GM18507 (cell line): ENCODE measurements around the gene TMEM252.

Experiments
- DNase-seq: peaks from one replicate; pipeline ENCODE4 v3.0.0; 2011; ENCODE audit warnings: low read depth; ENCODE audit not compliant: insufficient read length; ENCODE audit errors: extremely low spot score
- FAIRE-seq: peaks from 2 replicates; lab custom pipeline; 2011; peaks lifted over from hg19 to GRCh38; lab: Jason Lieb, UNC

TMEM252 gene, protein sequence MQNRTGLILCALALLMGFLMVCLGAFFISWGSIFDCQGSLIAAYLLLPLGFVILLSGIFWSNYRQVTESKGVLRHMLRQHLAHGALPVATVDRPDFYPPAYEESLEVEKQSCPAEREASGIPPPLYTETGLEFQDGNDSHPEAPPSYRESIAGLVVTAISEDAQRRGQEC

DNA sequence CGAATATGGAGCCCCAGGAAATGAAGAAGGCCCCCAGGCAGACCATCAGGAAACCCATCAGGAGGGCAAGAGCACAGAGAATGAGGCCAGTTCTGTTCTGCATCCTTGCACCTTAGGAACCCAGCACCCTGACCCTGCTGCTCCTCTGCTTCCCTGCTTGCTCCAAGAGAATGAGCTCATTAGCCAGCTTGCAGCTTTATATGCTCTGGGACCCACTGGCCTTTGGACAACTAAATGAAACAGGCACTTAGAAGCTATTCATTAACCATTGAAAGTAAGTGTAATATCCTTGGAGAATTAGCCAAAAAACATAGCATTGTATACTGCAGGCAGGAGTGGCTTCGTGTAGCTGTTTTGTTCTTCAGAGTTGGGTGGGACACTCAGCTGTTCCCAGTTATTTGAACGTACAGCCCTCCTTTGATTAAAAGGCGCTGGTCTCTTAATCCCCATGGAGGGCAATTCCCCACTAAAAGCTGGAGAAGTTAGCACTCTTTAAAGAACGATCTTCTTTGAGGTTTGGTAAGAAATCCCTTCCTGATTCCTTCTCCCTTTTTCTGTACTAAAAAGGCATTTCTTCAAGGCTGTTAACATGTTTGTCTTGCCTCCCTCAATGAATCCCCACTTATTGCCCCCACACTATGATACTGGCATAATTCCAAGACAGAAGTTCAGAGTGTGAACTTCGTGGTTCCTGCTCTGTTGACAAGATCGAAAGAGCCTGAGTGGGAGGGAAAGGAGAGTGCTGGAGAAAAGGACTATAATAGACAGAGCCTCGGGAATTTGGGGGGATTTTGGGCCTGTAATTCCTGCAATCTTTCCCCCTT is at the start of gene TMEM252:
Gene TMEM252 (minus strand): TSS at position 172 of the 824 bp plus-strand sequence. CDS start 69 bp downstream, at position 103.
- FAIRE-seq, result no peak
- no peak for DNase-seq

DNA sequence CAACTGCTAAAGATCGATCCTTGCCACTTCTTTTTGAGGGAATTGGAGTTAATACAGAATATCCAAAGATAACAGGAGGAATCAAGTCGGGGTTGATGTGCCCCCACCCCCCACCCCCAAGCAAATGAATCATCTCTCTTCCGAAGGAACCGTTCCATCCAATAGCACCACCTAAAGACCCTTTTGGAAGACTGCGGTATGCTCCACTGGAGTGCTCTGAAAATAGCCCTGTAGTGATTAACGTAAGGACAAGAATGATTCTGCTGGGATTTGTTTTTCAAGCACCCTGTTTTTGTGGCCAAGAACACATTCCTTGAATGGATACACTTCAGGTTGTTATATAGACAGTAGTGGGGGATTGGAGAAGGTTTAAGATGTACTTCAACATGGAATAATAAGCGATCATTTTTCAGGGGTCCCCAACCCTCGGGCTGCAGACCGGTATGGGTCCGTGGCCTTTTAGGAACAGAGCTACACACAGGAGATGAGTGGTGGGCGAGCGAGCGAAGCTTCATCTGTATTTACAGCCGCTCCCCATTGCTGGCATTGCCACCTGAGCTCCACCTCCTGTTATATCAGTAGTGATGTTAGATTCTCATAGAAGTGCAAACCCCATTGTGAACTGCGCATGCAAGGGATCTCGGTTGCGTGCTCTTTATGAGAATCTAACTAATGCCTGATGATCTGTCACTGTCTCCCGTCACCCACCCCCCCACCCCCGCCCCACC is 44.5 kb upstream of the TMEM252 start:
- no peak for FAIRE-seq

DNA sequence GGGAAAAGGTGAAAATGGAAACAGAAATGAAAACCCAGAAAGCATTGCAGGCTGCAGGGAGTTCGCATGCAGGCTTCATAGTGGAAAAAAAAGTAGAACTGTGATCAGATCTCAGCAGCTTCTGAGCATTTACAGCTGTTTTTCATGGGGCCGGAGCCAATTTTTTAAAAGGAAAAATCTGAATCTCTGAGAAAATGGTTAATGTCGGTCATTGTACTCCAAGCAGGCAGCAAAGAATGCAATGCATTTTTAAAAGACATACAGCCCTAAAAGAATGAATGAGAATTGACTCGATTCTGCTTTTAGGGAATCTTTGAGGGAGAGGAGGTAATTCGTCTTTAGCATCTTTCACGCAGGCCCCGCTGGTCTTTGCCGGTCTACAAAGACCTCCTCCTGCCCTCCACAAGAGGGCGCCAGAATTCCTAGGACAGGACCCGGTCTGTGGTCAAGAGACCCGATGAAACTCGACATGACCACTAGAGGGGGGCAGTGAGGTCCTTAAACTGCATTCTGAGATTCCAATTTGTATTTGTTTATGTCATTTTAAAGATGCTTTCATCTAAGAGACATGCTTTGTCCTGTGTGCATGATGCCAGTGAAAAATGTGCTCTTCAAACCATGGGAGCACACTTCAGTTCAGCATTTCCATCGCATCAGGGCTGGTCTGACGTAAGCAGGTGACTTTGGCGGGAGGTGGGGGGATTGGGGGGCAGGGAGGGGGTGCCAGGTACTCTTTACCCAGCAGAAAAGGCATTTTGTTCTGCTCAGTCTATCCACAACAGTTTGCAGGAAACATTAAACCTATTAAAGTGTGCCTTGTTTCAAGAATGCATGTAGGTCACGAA is 43.7 kb upstream of the TMEM252 start:
- peak; percentile 55 for DNase-seq
- FAIRE-seq, result peak; percentile 94

More for the DNA sequence above, 44.5 kb upstream of the TMEM252 start:
- DNase-seq, result no peak

DNA sequence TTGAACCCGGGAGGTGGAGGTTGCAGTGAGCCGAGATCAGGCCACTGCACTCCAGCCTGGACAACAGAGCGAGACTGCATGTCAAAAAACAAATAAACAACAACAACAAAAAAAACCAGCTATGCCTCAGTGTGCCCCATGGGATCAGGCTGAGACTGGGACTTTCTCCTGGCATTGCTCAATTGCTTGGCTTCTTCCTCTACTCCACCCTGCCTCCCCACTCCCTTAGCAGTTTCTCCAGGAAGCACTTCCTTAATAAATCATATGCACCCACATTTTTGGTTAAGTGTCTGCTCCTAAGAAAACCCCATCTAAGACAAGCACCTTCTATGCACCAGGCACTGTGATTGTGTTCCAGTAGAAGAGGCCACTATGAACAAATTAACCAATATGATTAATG is 41.0 kb upstream of the TMEM252 start:
- DNase-seq, result no peak
- no peak for FAIRE-seq

DNA sequence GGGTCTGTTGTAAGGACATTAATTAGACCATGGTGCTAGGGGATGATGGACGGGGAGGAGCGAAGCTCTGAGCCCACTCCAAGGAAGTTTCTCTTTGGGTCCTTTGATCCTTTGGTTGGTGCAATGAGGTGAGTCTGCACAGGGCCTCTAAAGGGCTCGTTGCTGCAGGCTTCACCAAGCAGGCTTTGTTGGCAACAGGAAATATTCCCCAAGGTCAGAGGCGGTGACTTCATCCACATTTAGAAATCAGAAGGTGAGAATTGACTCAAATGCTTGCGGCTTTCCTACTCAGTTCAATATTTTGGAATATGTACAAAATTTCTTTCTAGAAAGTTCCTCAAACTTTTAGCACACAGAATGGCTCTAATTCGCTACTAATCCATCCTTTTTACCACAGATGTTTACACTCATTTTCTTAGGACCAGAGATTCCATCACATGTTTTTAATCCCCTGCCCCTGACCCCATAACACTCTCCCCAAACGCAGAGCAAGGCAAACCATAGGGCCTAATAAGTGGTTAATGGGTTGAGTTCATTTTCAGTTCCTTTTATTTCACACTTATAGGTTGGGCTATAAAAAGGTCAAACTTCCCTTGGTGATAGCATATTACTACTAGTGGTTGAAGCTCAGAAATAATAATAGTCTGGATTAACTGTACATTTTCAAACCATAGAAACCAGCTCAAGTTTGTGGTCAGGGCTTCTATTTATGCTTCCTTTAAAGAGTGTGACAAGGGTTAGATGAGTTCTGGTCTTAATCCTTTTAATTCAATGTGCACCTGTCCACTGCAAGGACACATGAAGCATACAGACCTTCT is 37.3 kb upstream of the TMEM252 start:
- peak; percentile 87 for FAIRE-seq
- peak; percentile 17 for DNase-seq

DNA sequence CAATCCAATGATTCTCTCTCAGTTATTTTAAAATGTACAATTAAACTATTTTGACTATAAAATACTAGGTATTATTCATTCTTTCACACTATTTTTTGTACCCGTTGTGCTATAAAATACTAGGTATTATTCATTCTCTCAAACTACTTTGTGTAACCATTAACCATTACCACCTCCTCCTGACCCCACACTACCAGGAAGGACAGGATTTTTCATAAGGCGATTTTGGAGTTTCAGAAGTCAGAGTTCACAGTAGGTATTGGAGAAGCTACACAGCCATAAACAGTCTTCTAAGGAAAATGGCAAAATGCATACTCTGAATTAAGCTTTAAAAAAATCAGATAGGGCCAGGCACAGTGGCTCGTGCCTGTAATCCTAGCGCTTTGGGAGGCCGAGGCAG is 35.1 kb upstream of the TMEM252 start:
- DNase-seq (no peak), FAIRE-seq (no peak)

DNA sequence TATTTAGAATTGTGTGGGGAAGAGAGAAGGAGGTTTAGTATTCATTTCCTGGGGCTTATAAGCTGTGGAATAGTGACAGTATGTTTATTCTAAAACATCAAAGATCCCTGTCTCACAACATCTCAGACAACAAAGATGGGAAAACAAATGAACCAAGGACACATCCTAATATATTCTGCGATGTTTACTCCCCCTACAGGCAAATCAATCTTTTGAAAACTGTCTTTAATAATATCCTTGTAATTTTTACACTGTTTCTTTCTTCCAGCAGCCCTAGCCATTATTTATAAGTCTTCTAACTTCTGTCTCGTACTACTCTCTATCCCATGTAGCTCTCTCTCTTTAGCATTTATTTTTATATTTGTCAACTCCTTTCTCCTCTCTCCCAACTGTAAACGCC is 33.5 kb upstream of the TMEM252 start:
- no peak for FAIRE-seq
- DNase-seq, result no peak

DNA sequence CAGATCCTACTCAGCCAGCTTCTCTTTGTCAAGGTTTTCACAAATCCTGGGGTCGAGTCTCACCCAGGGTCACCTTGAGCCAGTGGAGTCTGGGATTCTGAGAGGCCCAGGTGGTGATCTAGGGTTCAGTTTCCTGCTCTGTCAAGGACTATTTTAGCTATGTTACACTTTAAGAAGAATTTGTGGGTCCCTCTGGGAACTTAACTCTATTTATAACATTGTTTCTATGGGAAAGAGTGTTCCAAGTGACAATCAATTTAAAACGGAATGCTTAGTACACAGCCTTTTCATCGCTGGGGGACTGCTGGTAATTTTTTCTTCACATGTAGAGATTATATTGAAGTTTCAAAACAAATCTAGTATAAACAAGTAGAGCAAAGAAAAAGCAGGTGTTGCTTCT is 26.9 kb upstream of the TMEM252 start:
- no peak for DNase-seq
- no peak for FAIRE-seq

DNA sequence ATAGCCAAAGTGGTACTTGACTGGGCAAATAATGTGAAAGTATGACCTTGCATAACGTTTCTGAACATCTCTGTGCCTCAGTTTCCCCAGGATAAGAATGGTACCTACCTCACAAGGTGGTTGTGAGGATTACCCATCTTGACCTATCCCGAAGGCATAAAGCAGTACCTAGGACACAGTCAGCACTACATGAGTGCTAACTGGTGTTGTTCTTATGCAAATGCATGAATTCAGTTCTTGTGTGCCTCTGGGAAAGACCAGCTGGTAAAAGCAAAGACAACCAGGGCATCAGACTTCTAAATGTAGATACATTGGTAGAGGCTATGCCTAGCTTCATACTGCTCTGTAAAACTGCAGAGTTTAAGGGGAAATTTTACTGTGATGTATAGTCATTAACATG is 21.8 kb upstream of the TMEM252 start:
- DNase-seq (no peak), FAIRE-seq (no peak)

DNA sequence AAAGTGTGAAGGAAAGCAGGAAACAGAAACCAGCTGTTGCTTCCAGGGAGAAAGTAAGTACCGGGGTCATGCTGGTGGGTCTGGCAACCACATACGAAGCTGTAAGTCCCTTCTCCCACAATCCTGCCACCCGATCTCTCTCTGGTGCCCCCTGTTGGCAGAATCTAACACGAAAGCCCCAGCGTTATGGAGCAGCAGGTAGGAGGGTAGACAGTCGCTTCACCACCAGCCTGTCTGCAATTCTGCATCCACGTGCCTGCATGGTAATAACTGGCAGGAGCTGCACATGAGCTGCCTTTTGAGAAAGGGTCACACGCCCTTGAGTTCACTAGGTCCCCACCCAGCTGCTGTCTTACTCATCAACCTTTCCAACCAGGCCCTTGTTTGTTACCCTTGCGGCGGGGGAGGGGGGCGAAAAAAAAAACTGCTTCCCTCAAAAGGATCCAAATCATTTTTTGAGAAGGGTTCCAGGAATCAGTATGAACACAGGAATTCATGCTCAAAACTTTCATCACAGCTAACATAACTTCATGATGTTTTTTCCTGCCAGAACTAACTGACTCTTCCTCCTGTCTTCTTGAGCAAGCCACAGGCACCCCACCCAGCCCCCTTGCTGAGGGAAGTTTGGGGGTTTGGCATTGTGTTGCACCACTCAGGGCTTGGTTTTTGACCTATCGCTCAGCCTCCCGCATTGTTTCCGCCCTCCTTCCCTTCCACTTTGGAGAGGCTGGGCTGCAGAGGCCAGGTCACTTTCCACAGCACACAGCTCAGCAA is 19.6 kb upstream of the TMEM252 start:
- DNase-seq (peak; percentile 29), FAIRE-seq (peak; percentile 65)

DNA sequence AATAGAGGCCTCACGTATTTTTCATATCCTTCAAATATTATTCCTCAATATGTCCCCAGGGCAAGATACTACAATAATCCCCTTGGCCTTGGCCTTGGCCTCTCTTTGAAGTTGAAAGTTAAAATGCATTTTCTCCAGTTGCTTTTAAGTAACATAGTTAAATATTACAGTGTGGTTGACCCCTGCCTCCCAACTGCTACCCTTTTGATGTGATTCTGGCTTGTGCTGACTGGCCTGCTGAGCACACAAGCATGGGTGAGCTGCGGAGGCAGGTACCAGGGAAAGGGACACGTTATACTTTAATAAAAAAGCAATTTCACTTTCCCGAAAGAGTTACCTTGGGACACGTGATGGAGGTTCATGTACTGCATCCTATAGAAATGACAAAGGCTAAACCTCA is 17.9 kb upstream of the TMEM252 start:
- no peak for DNase-seq
- no peak for FAIRE-seq

DNA sequence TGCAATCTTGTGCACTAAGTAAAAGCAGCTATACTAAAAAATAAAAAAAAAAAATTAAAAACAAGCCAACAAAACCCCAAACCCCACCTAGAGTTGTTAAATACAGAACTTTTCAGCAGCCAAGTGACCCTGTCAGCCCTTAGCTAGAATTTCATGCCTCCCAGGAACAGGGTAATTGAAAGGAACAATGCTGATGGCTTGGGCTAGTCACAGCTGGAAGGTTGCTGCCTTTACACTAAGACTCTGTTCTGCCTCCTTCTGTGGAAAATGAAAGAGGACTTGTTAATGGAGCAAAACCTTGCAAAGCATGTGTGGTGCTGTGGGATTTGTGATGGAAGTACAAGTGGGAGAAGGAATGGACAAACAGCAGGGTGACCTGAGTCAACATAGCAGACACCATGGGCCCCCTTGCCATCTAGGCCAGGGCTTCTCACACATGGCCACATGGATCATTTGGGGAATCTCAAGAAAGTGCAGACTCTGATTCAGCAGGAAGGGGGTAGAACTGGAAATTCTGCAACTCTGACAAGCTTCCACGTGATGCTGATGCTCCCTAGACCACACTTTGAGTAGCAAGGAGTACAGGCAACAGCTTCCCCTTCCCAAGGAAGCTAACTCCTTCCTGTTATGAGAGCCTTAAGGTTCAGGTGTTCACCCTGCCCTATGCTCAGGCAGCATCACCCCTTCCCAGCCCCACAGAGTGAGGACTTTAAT is 14.9 kb upstream of the TMEM252 start:
- no peak for DNase-seq
- FAIRE-seq, result no peak

DNA sequence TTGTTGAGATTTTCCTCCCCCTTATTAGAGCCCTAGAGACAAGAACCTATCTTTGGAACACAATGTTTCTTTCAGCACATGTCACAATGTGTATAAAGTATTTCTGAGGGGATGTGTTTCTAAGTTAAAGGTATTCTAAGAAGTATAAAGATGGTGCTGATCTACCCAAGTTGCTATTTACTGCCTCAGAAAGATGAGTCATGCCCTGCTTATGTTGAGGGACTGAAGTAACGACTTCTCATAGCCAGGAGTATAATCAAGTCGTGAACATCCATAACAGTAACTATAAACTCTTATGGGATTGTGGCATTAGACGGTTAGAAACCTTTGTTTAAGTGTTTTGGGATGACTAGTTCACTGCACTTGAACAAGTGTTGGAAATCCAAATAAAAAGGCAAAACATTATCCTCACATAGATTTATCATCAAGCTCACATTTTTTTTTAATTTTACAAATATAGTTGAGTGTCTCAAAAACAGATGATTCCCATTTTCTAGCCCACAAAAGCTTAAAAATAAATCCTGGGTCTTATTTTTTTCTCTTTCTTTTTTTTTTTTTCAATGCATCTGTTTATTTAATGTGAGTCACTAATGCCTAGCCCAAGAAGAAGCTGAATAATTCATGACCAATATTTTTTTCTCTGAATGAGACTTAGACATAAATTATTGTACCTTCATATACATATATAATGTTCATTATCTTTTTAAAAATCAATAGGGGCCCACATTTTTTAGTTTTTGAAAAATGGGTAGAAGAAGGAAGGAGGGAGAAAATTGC is 12.2 kb upstream of the TMEM252 start:
- no peak for FAIRE-seq
- no peak for DNase-seq

DNA sequence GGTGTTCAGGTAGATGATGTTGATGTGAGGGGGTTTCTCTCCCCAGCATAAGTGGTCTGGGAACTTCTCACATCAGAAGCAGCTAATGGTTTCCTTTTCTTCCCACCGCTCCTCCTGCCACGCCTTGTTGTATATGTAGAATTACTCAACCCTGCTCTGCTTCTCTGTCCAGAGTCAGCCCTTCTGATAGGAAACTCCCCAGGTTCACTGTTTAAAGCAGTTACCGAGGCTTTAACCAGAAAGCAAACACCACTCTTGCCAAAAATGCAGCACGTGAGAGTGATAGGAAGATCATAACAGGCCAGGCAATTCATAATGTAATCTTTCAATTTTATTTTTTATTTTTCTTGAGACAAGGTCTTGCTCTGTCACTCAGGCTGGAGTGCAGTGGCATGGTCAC is 10.5 kb upstream of the TMEM252 start:
- FAIRE-seq (no peak), DNase-seq (no peak)

DNA sequence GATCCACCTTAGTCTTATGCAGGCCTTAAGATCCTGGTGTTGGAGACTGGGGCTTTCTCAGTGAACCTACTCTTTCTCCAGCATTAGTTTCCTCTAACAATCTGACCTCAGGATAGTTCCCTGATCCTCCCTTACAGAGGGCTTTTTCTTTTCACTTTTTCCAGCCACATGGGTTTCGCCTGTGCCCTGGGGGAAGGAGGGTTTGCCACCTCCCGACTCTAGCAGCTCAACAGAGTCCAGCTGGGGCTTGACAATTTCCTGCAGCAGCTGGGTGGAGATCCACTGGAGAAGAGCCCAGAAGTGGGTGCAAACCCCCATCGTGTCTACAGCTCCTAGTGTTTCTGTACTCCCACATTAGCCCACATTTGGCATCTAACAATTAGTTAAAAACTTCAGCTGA is 7.6 kb upstream of the TMEM252 start:
- no peak for FAIRE-seq
- DNase-seq, result no peak

DNA sequence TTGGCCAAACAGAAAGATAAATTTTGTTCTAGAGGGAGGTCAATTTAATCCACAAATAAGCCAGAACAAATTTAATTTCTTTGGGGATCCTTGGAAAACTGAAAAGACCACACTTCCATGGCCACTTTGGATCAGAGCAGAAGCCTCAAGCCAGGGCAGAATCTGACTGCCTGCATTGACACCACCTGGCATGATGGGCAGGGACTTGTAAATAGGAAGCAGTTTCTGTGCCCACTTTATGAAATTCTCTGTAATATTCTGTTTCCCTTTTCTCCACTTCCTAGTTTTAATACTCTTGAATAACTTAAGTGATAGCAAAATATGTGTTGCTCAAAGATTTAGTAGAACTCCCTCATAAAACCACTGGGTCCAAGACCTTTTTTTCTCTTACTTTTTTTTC is 6.7 kb upstream of the TMEM252 start:
- peak; percentile 47 for FAIRE-seq
- DNase-seq, result no peak
